A673 (cell line): ENCODE data around the gene AOX1. TPM values are rescaled to one million over a fixed set of nuclear protein-coding genes. Genes with fewer than 3 reads are reported as not detected.

Experiments used
- BruUV-seq: library from RNA; stranded (reverse); fragments of 400-500 nt; replicated peaks from 2 replicates; lab custom pipeline; 2021; lab: Mats Ljungman, UMichigan
- CTCF ChIA-PET: fragments of 300-600 bp; sonication (Branson Sonifier 250); formaldehyde crosslinking; loops from one replicate; lab custom pipeline; 2022; ENCODE audit warnings: antibody characterized with exemption; lab: Charles Lee
- POLR2A ChIA-PET: fragments of 300-600 bp; sonication (Branson Sonifier 250); formaldehyde crosslinking; loops from one replicate; lab custom pipeline; 2022; ENCODE audit warnings: antibody characterized with exemption; ENCODE audit not compliant: low non-redundant PET; lab: Charles Lee
- DNase-seq: peaks from one replicate; pipeline ENCODE4 v3.0.0-alpha.2; 2015; ENCODE audit warnings: low spot score
- H3K27ac ChIP-seq: fragments of 200-600 bp; sonication (generic); 2 replicates; pipeline ENCODE4 v1.5.1; 2016; ENCODE audit warnings: mixed run types, low read depth, mild to moderate bottlenecking, mixed read lengths, antibody characterized with exemption, low read length; ENCODE audit not compliant: poor library complexity, severe bottlenecking
- H3K27me3 ChIP-seq: fragments of 200-600 bp; sonication (generic); replicated peaks from 2 replicates; pipeline ENCODE4 v1.6.1; 2017; ENCODE audit warnings: mixed run types, low read depth, mild to moderate bottlenecking, mixed read lengths, antibody characterized with exemption, low read length; ENCODE audit not compliant: insufficient read depth, poor library complexity
- H3K36me3 ChIP-seq: fragments of 200-600 bp; sonication (generic); 2 replicates; pipeline ENCODE4 v1.6.1; 2016; ENCODE audit warnings: mixed run types, mild to moderate bottlenecking, mixed read lengths, antibody characterized with exemption, low read length; ENCODE audit not compliant: insufficient read depth, poor library complexity, severe bottlenecking
- H3K4me1 ChIP-seq: fragments of 200-600 bp; sonication (generic); 2 replicates; pipeline ENCODE4 v1.6.1; 2017; ENCODE audit warnings: mixed run types, mild to moderate bottlenecking, mixed read lengths, antibody characterized with exemption, low read length; ENCODE audit not compliant: insufficient read depth, poor library complexity, severe bottlenecking
- H3K4me3 ChIP-seq: fragments of 200-600 bp; sonication (generic); 2 replicates; pipeline ENCODE4 v1.5.1; 2016; ENCODE audit warnings: low read depth, mixed run types, mild to moderate bottlenecking, mixed read lengths, low read length; ENCODE audit not compliant: poor library complexity, severe bottlenecking
- H3K9me3 ChIP-seq: fragments of 200-600 bp; sonication (generic); 2 replicates; pipeline ENCODE4 v1.6.1; 2016; ENCODE audit warnings: mixed run types, low read depth, mild to moderate bottlenecking, mixed read lengths, antibody characterized with exemption, low read length; ENCODE audit not compliant: poor library complexity, severe bottlenecking
- CTCF ChIP-seq: fragments of 300-800, 200-600 bp; sonication (generic); conservative IDR thresholded peaks from 2 replicates; pipeline ENCODE4 v1.5.1; 2017; ENCODE audit warnings: low read depth, mild to moderate bottlenecking, antibody characterized with exemption, low read length, moderate library complexity, mixed read lengths
- EZH2 ChIP-seq: fragments of 200-600 bp; sonication (generic); IDR thresholded peaks from 2 replicates; pipeline ENCODE4 v1.6.1; 2017; ENCODE audit warnings: borderline replicate concordance, low read depth, mild to moderate bottlenecking, mixed read lengths, antibody characterized with exemption, low read length; ENCODE audit not compliant: poor library complexity, severe bottlenecking
- intact Hi-C: fragments of 100-400 bp; cut with micrococcal nuclease; formaldehyde crosslinking; loops from one replicate; pipeline ENCODE4 v1.10.0; 2022; ENCODE audit not compliant: unreplicated experiment
- total RNA-seq: library from RNA; stranded (reverse); gene quantifications from 2 replicates; pipeline ENCODE4 v1.2.3, GENCODE V29; 2021

The AOX1 gene
- total RNA-seq, 1 experiment from 2014 or later = 3.1 TPM

GRCh38 chr2:200616193-200616592 is 30.4 kb downstream of the AOX1 start:
- no peak overlapping the region for H3K27ac ChIP-seq
- no TSS peak for BruUV-seq
- no peaks in the 10 kb centered on the region for H3K9me3 ChIP-seq
- no peaks in the 10 kb centered on the region for H3K36me3 ChIP-seq
- ChIA-PET CTCF (no interaction called here), POLR2A (no interaction called here)
- H3K4me1 ChIP-seq = peaks cover 5% of the 10 kb centered on the region
- DNase-seq = no peak
- intact Hi-C loops = loop anchor here (5.0 kb wide), 1 partner anchor 86 kb away; no protein-coding TSS in a partner anchor
- H3K27me3 ChIP-seq = no peaks in the 10 kb centered on the region
- H3K4me3 ChIP-seq = no peak overlapping the region
- no peak for TF ChIP-seq EZH2
- no peak for TF ChIP-seq CTCF

- TF ChIP-seq EZH2 (no peak), CTCF (no peak)
- BruUV-seq = no TSS peak
- DNase-seq = no peak
- no peak overlapping the region for H3K4me3 ChIP-seq
- no peaks in the 10 kb centered on the region for H3K9me3 ChIP-seq
- ChIA-PET CTCF (no interaction called here), POLR2A (no interaction called here)
- no peaks in the 10 kb centered on the region for H3K36me3 ChIP-seq
- intact Hi-C loops = loop anchor here (5.0 kb wide), 1 partner anchor 86 kb away; no protein-coding TSS in a partner anchor
- no peak overlapping the region for H3K27ac ChIP-seq
- no peaks in the 10 kb centered on the region for H3K27me3 ChIP-seq
- peaks cover 5% of the 10 kb centered on the region for H3K4me1 ChIP-seq
Observed at GRCh38 chr2:200616656-200617055, 30.8 kb downstream of the AOX1 start.

- intact Hi-C loops = loop anchor here (5.0 kb wide), 1 partner anchor 85 kb away; no protein-coding TSS in a partner anchor
- Histone ChIP-seq H3K4me1 (peaks cover 5% of the 10 kb centered on the region), H3K27me3 (no peaks in the 10 kb centered on the region), H3K36me3 (no peaks in the 10 kb centered on the region), H3K27ac (no peak overlapping the region), H3K9me3 (no peaks in the 10 kb centered on the region), H3K4me3 (no peak overlapping the region)
- DNase-seq = no peak
- TF ChIP-seq CTCF = no peak
- TF ChIP-seq EZH2 = no peak
- no TSS peak for BruUV-seq
- POLR2A ChIA-PET = no interaction called here
- CTCF ChIA-PET = no interaction called here
Observed at GRCh38 chr2:200617156-200618053, 31.6 kb downstream of the AOX1 start.
